IMR-90 (cell line): ENCODE data around the gene PRADC1. TPM values are rescaled to one million over a fixed set of nuclear protein-coding genes. Genes with fewer than 3 reads are reported as not detected.

ENCODE experiments used
- ATAC-seq: fragments of 200-7000 bp; cut with Tn5 transposase; 2 replicates; pipeline ENCODE4 v1.9.1; 2020; ENCODE audit warnings: low read depth, mild to moderate bottlenecking, moderate library complexity
- BruUV-seq: library from RNA; stranded (reverse); fragments of 400-500 nt; replicated peaks from 2 replicates; lab custom pipeline; 2021; lab: Mats Ljungman, UMichigan
- CTCF ChIA-PET: fragments of 300-600 bp; formaldehyde crosslinking; extraction: SDS; loops from one replicate; lab custom pipeline; 2021; ENCODE audit warnings: antibody characterized with exemption; lab: Yijun Ruan, JAX
- POLR2A ChIA-PET: fragments of 300-600 bp; sonication (Branson Sonifier 250); formaldehyde crosslinking; loops from one replicate; lab custom pipeline; 2022; ENCODE audit warnings: antibody characterized with exemption; ENCODE audit not compliant: unreplicated experiment; lab: Charles Lee
- DNase-seq: peaks from one replicate; pipeline ENCODE4 v3.0.0; 2013
- H2AFZ ChIP-seq: replicated peaks from 2 replicates; pipeline ENCODE3; 2013; ENCODE audit warnings: low read length, mild to moderate bottlenecking; ENCODE audit not compliant: poor library complexity
- H2AK5ac ChIP-seq: 2 replicates; pipeline ENCODE4 v1.6.1; 2013; ENCODE audit warnings: low read depth, low read length, inconsistent platforms
- H2AK9ac ChIP-seq: replicated peaks from 2 replicates; pipeline ENCODE3; 2013; ENCODE audit warnings: mild to moderate bottlenecking, low read depth, low read length, moderate library complexity; ENCODE audit not compliant: poor library complexity
- H2BK120ac ChIP-seq: 2 replicates; pipeline ENCODE4 v1.6.1; 2013; ENCODE audit warnings: low read depth, low read length, inconsistent platforms
- H2BK15ac ChIP-seq: 3 replicates; pipeline ENCODE4 v1.6.1; 2013; ENCODE audit warnings: low read depth, low read length, inconsistent platforms
- H2BK20ac ChIP-seq: 2 replicates; pipeline ENCODE4 v1.6.1; 2013; ENCODE audit warnings: low read depth, mild to moderate bottlenecking, inconsistent platforms, low read length, moderate library complexity
- H2BK5ac ChIP-seq: 2 replicates; pipeline ENCODE4 v1.6.1; 2013; ENCODE audit warnings: mild to moderate bottlenecking, low read depth, low read length, inconsistent platforms; ENCODE audit not compliant: poor library complexity, severe bottlenecking
- H3K14ac ChIP-seq: replicated peaks from 2 replicates; pipeline ENCODE4 v1.6.1; 2013; ENCODE audit warnings: low read depth, low read length, inconsistent platforms
- H3K18ac ChIP-seq: 2 replicates; pipeline ENCODE4 v1.6.1; 2013; ENCODE audit warnings: low read depth, low read length, control low read depth
- H3K23ac ChIP-seq: 2 replicates; pipeline ENCODE4 v1.6.1; 2013; ENCODE audit warnings: low read depth, low read length, inconsistent platforms
- H3K27ac ChIP-seq: 2 replicates; pipeline ENCODE4 v1.5.1; 2013; ENCODE audit warnings: mild to moderate bottlenecking, control low read depth, low read length; ENCODE audit not compliant: insufficient read depth
- H3K27me3 ChIP-seq: 2 replicates; pipeline ENCODE4 v1.6.1; 2013; ENCODE audit warnings: low read length; ENCODE audit not compliant: control insufficient read depth, insufficient read depth
- H3K36me3 ChIP-seq: 2 replicates; pipeline ENCODE4 v1.6.1; 2013; ENCODE audit warnings: low read length, mixed read lengths; ENCODE audit not compliant: control insufficient read depth, insufficient read depth
- H3K4ac ChIP-seq: 2 replicates; pipeline ENCODE4 v1.6.1; 2013; ENCODE audit warnings: low read depth, low read length, inconsistent platforms
- H3K4me1 ChIP-seq: 2 replicates; pipeline ENCODE4 v1.6.1; 2013; ENCODE audit warnings: low read length, mixed read lengths; ENCODE audit not compliant: control insufficient read depth, insufficient read depth
- H3K4me2 ChIP-seq: 2 replicates; pipeline ENCODE4 v1.6.1; 2013; ENCODE audit warnings: low read depth, mild to moderate bottlenecking, control low read depth, low read length, moderate library complexity
- H3K4me3 ChIP-seq: 2 replicates; pipeline ENCODE4 v1.5.1; 2013; ENCODE audit warnings: low read depth, mild to moderate bottlenecking, control low read depth, low read length, moderate library complexity; ENCODE audit not compliant: insufficient read depth
- H3K56ac ChIP-seq: 2 replicates; pipeline ENCODE4 v1.6.1; 2013; ENCODE audit warnings: low read length, inconsistent platforms; ENCODE audit not compliant: insufficient read depth; ENCODE audit errors: extremely low read depth
- H3K79me1 ChIP-seq, 2 experiments: 2 replicates each; pipeline ENCODE4 v1.6.1; 2013; ENCODE audit warnings: low read length in 2 of 2, inconsistent platforms in 1 of 2, low read depth in 1 of 2
- H3K9ac ChIP-seq: 2 replicates; pipeline ENCODE4 v1.6.1; 2013; ENCODE audit warnings: low read depth, low read length, control low read depth
- H3K9me1 ChIP-seq: 2 replicates; pipeline ENCODE4 v1.6.1; 2013; ENCODE audit warnings: low read length, inconsistent platforms; ENCODE audit not compliant: insufficient read depth
- H3K9me3 ChIP-seq: 2 replicates; pipeline ENCODE4 v1.6.1; 2013; ENCODE audit warnings: low read length; ENCODE audit not compliant: control insufficient read depth, insufficient read depth
- H4K20me1 ChIP-seq: 2 replicates; pipeline ENCODE4 v1.6.1; 2013; ENCODE audit warnings: low read length, inconsistent platforms; ENCODE audit not compliant: insufficient read depth
- H4K5ac ChIP-seq: 2 replicates; pipeline ENCODE4 v1.6.1; 2013; ENCODE audit warnings: mild to moderate bottlenecking, low read depth, low read length, control low read depth
- H4K8ac ChIP-seq, 2 experiments: 2 replicates each; pipeline ENCODE4 v1.6.1; 2013; ENCODE audit warnings: low read depth in 2 of 2, low read length in 2 of 2, control low read depth in 1 of 2, inconsistent platforms in 1 of 2
- H4K91ac ChIP-seq: 2 replicates; pipeline ENCODE4 v1.6.1; 2013; ENCODE audit warnings: low read depth, low read length, inconsistent platforms; ENCODE audit not compliant: insufficient read depth
- FOS ChIP-seq: fragments of 150-350 bp; IDR thresholded peaks from 2 replicates; pipeline ENCODE4 v1.6.1; 2016; ENCODE audit warnings: low read depth, low read length
- USF2 ChIP-seq: fragments of 150-350 bp; IDR thresholded peaks from 2 replicates; pipeline ENCODE4 v1.6.1; 2017; ENCODE audit warnings: mild to moderate bottlenecking, antibody characterized with exemption, low read length, low read depth
- dilution Hi-C: fragments of 300-500 bp; cut with HindIII; formaldehyde crosslinking; loops from one replicate; pipeline ENCODE4 v1.14.3; 2018; ENCODE audit warnings: low sequenced_read_pairs; ENCODE audit not compliant: unreplicated experiment
- in situ Hi-C: fragments of 300-500 bp; cut with MboI; formaldehyde crosslinking; loops from 3 replicates; pipeline ENCODE4 v1.14.3; 2019; ENCODE audit warnings: low sequenced_read_pairs, inconsistent platforms, mixed read lengths
- intact Hi-C: fragments of 100-400 bp; cut with micrococcal nuclease; formaldehyde crosslinking; loops from 2 replicates; pipeline ENCODE4 v1.10.0; 2022
- polyA plus RNA-seq, 3 experiments: library from polyadenylated mRNA; depleted of rRNA; stranded (reverse); fragments of >200 nt; gene quantifications; 2 replicates each; pipeline ENCODE4 v1.2.3, GENCODE V29; 2012; ENCODE audit warnings: low replicate concordance in 1 of 3
- total RNA-seq: library from RNA; depleted of rRNA; stranded (reverse); fragments of >200 nt; gene quantifications from 2 replicates; pipeline ENCODE4 v1.2.3, GENCODE V29; 2012

The PRADC1 gene
- total and polyA plus RNA-seq, 2 of the 4 experiments (the other 2 are of a cell fraction): 13.1 to 18.4 TPM

GRCh38 chr2:73281244-73281643 lies 48.2 kb upstream of the PRADC1 start:
- Histone ChIP-seq H3K79me1 (peaks cover 0 to 9% of the 10 kb centered on the region in 2 experiments; a peak in 2 of 4 replicates), H3K23ac (no peak overlapping the region), H2BK120ac (no peak overlapping the region), H3K27me3 (peaks cover 9% of the 10 kb centered on the region), H3K27ac (no peak overlapping the region), H2AK9ac (no peak overlapping the region), H3K9me1 (no peaks in the 10 kb centered on the region), H3K4me2 (no peak overlapping the region), H4K20me1 (no peaks in the 10 kb centered on the region), H3K4me1 (peaks cover 3% of the 10 kb centered on the region; the same call in 1 of the 2 replicates), H2AK5ac (no peak overlapping the region), H2BK20ac (no peak overlapping the region), H3K9ac (no peak overlapping the region), H3K14ac (no peak overlapping the region), H3K4ac (no peak overlapping the region), H3K4me3 (no peak overlapping the region), H3K56ac (no peak overlapping the region), H3K36me3 (peaks cover 3% of the 10 kb centered on the region; the same call in 1 of the 2 replicates), H2BK5ac (no peak overlapping the region), H2BK15ac (no peak overlapping the region), H3K18ac (no peak overlapping the region), H4K91ac (no peak overlapping the region), H4K5ac (no peak overlapping the region), H2AFZ (no peak overlapping the region), H3K9me3 (no peaks in the 10 kb centered on the region), H4K8ac (no peak overlapping the region)
- intact Hi-C loops (no loop called here), in situ Hi-C loops (no loop called here), dilution Hi-C loops (no loop called here)
- ChIA-PET POLR2A (no interaction called here), CTCF (interaction anchor here (1.0 kb wide), 1 partner anchor 104 kb away, joined by 3 read pairs; no protein-coding TSS in a partner anchor)
- ATAC-seq: no peak
- DNase-seq: no peak
- TF ChIP-seq FOS (no peak), USF2 (peak; percentile 48; the same call in 1 of the 2 replicates)
- BruUV-seq: no TSS peak
